OCI-LY7 (cell line): Measurements from ENCODE around the gene ID2.

Source experiments
- CTCF ChIP-seq: fragments of 200-600 bp; sonication (generic); conservative IDR thresholded peaks from 2 replicates; pipeline ENCODE4 v1.5.1; 2014; ENCODE audit warnings: mild to moderate bottlenecking, antibody characterized with exemption, low read length, moderate library complexity, mixed read lengths
- EZH2phosphoT487 ChIP-seq: fragments of 200-600 bp; sonication (generic); IDR thresholded peaks from 2 replicates; pipeline ENCODE4 v1.6.1; 2018; ENCODE audit warnings: low read depth, borderline replicate concordance, mild to moderate bottlenecking, mixed run types, antibody characterized with exemption, low read length, moderate library complexity, mixed read lengths

DNA sequence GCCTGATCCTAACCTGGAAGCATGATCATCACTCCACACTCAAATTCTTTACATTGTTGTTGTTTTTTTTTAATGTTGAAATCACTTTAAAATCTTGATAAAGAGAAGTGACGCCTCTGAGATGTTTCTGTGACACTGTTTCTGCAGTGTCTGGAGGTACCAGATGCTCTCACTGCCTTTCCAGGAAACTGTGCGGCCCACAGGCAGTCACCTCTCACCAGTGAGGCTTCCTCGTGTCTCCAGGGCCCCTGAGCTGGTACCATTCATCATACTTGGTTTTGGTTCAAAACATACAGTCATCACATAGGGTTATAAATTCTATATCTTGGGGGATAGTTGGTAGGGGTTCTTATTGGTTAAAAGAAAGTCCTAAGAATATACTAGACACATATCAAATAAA is 10.1 kb upstream of the ID2 start:
- TF ChIP-seq CTCF = no peak
- no peak for TF ChIP-seq EZH2phosphoT487
